NOMO-1 (cell line): ENCODE data around the gene PAK5.
A peak's percentile ranks its signal among the peaks of the same experiment; 100 is the strongest.

Source experiments
- DNase-seq, 2 experiments: peaks; one replicate each; lab custom pipeline; 2025; ENCODE audit not compliant: unreplicated experiment in 2 of 2; lab: John Stamatoyannopoulos, UW

PAK5 gene

GRCh38 chr20:9792674-9793073, 46.2 kb downstream of the PAK5 start:
- no peak for DNase-seq

GRCh38 chr20:9789131-9789530, 49.7 kb downstream of the PAK5 start:
- DNase-seq, result no peak

- no peak for DNase-seq
Measured at GRCh38 chr20:9775176-9775575, 63.7 kb downstream of the PAK5 start.

- DNase-seq, result no peak
Measured at GRCh38 chr20:9769954-9770353, 68.9 kb downstream of the PAK5 start.

GRCh38 chr20:9761476-9761875, 77.4 kb downstream of the PAK5 start:
- no peak for DNase-seq

GRCh38 chr20:9759392-9759791, 79.5 kb downstream of the PAK5 start:
- no peak for DNase-seq

GRCh38 chr20:9758752-9759151, 80.1 kb downstream of the PAK5 start:
- DNase-seq, result no peak

- no peak for DNase-seq
Measured at GRCh38 chr20:9756660-9757059, 82.2 kb downstream of the PAK5 start.

GRCh38 chr20:9755301-9755700, 83.6 kb downstream of the PAK5 start:
- DNase-seq, result no peak

- no peak for DNase-seq
Measured at GRCh38 chr20:9744551-9744950, 94.3 kb downstream of the PAK5 start.

GRCh38 chr20:9743871-9744270, 95.0 kb downstream of the PAK5 start:
- no peak for DNase-seq

- no peak for DNase-seq
Measured at GRCh38 chr20:9742821-9743220, 96.1 kb downstream of the PAK5 start.

GRCh38 chr20:9741996-9742395, 96.9 kb downstream of the PAK5 start:
- no peak for DNase-seq

GRCh38 chr20:9740486-9740885, 98.4 kb downstream of the PAK5 start:
- no peak for DNase-seq

GRCh38 chr20:9739991-9740390, 98.9 kb downstream of the PAK5 start:
- no peak for DNase-seq

- DNase-seq, result peak; percentile 3 to 13
Measured at GRCh38 chr20:9736373-9736772, 102.5 kb downstream of the PAK5 start.

- no peak for DNase-seq
Measured at GRCh38 chr20:9723501-9724202, 115.2 kb downstream of the PAK5 start.

- no peak for DNase-seq
Measured at GRCh38 chr20:9711872-9712271, 127.0 kb downstream of the PAK5 start.

- DNase-seq, result no peak
Measured at GRCh38 chr20:9710685-9711084, 128.2 kb downstream of the PAK5 start.

- no peak for DNase-seq
Measured at GRCh38 chr20:9705722-9706476, 133.0 kb downstream of the PAK5 start.

- DNase-seq, result no peak
Measured at GRCh38 chr20:9699181-9699580, 139.7 kb downstream of the PAK5 start.

GRCh38 chr20:9689041-9689440, 149.8 kb downstream of the PAK5 start:
- no peak for DNase-seq
